GM12891 (cell line): ENCODE results near the gene MED27.

Experiments used
- PAX5 ChIP-seq: IDR thresholded peaks from 2 replicates; pipeline ENCODE4 v1.6.1; 2011; ENCODE audit warnings: low read length, moderate library complexity, mild to moderate bottlenecking; ENCODE audit not compliant: insufficient read depth, severe bottlenecking
- POLR2A ChIP-seq: IDR thresholded peaks from 2 replicates; pipeline ENCODE4 v1.6.1; 2011; ENCODE audit warnings: low read depth, low read length, control low read depth
- POLR2AphosphoS5 ChIP-seq: IDR thresholded peaks from 2 replicates; pipeline ENCODE4 v1.6.1; 2011; ENCODE audit warnings: low read depth, low read length, control low read depth
- SPI1 ChIP-seq: IDR thresholded peaks from 2 replicates; pipeline ENCODE4 v1.6.1; 2011; ENCODE audit warnings: low read depth, low read length, control low read depth
- TAF1 ChIP-seq: IDR thresholded peaks from 2 replicates; pipeline ENCODE4 v1.6.1; 2011; ENCODE audit warnings: low read depth, low read length, control low read depth

- no peak for TF ChIP-seq POLR2AphosphoS5
- no peak for TF ChIP-seq POLR2A
- TF ChIP-seq TAF1 = no peak
- no peak for TF ChIP-seq SPI1
- TF ChIP-seq PAX5 = no peak
Measured at GRCh38 chr9:132003319-132003704, 76.4 kb downstream of the MED27 start.
